CD4-positive, alpha-beta T cell treated with Interleukin-2 at 100 ng/mL for 4 hours (primary cell): Measurements from ENCODE around the gene ATP5IF1.

ENCODE experiments used
- DNase-seq: peaks from one replicate; pipeline ENCODE4 v3.0.0-alpha.2; 2020; ENCODE audit warnings: low spot score

The ATP5IF1 gene

GRCh38 chr1:28235755-28236655 lies at the start of gene ATP5IF1:
TSS of gene ATP5IF1 (plus strand) at chr1:28236124. CDS start at chr1:28236184, 60 bp downstream.
- peak; percentile 97 for DNase-seq

GRCh38 chr1:28190337-28190979 lies 45.5 kb upstream of the ATP5IF1 start:
- no peak for DNase-seq

- no peak for DNase-seq
These were observed 44.8 kb upstream of the ATP5IF1 start for GRCh38 chr1:28190996-28191645.

- no peak for DNase-seq
These were observed 42.2 kb upstream of the ATP5IF1 start for GRCh38 chr1:28193701-28194161.

GRCh38 chr1:28194326-28195035 lies 41.4 kb upstream of the ATP5IF1 start:
- no peak for DNase-seq

- no peak for DNase-seq
These were observed 40.1 kb upstream of the ATP5IF1 start for GRCh38 chr1:28195780-28196179.

GRCh38 chr1:28196330-28196729 lies 39.6 kb upstream of the ATP5IF1 start:
- DNase-seq = no peak

- DNase-seq = no peak
These were observed 38.1 kb upstream of the ATP5IF1 start for GRCh38 chr1:28197682-28198415.

GRCh38 chr1:28199328-28200233 lies 36.3 kb upstream of the ATP5IF1 start:
- peak; percentile 66 for DNase-seq

GRCh38 chr1:28200234-28200873 lies 35.6 kb upstream of the ATP5IF1 start:
- no peak for DNase-seq

GRCh38 chr1:28205243-28205642 lies 30.7 kb upstream of the ATP5IF1 start:
- no peak for DNase-seq

GRCh38 chr1:28208818-28209441 lies 27.0 kb upstream of the ATP5IF1 start:
- peak; percentile 72 for DNase-seq

- no peak for DNase-seq
These were observed 26.2 kb upstream of the ATP5IF1 start for GRCh38 chr1:28209700-28210099.

GRCh38 chr1:28213315-28213714 lies 22.6 kb upstream of the ATP5IF1 start:
- DNase-seq = no peak

GRCh38 chr1:28229089-28229488 lies 6.8 kb upstream of the ATP5IF1 start:
- no peak for DNase-seq

- DNase-seq = no peak
These were observed 5.9 kb upstream of the ATP5IF1 start for GRCh38 chr1:28229996-28230395.

- peak; percentile 93 for DNase-seq
These were observed 3.2 kb upstream of the ATP5IF1 start, which contains the start of gene DNAJC8 for GRCh38 chr1:28232558-28233263. TSS of gene DNAJC8 (minus strand) at chr1:28233029. CDS start at chr1:28232998, 31 bp downstream.

GRCh38 chr1:28233264-28233606 lies 2.7 kb upstream of the ATP5IF1 start:
- DNase-seq = no peak
